OCI-LY1 (cell line): ENCODE results near the gene SYNGR2.

Experiments used
- EZH2 ChIP-seq: fragments of 200-600 bp; sonication (generic), shearing (Covaris generic); IDR thresholded peaks from 2 replicates; pipeline ENCODE4 v1.8.0; 2017; ENCODE audit warnings: borderline replicate concordance, mixed run types, mild to moderate bottlenecking, antibody characterized with exemption, low read length, moderate library complexity, mixed read lengths
- TF ChIP-seq, protein P1 (sequence below): fragments of 200-600 bp; sonication (generic), shearing (Covaris generic); IDR thresholded peaks from 2 replicates; pipeline ENCODE4 v1.5.1; 2017; ENCODE audit warnings: mild to moderate bottlenecking, antibody characterized with exemption, low read length, moderate library complexity, mixed read lengths

DNA sequence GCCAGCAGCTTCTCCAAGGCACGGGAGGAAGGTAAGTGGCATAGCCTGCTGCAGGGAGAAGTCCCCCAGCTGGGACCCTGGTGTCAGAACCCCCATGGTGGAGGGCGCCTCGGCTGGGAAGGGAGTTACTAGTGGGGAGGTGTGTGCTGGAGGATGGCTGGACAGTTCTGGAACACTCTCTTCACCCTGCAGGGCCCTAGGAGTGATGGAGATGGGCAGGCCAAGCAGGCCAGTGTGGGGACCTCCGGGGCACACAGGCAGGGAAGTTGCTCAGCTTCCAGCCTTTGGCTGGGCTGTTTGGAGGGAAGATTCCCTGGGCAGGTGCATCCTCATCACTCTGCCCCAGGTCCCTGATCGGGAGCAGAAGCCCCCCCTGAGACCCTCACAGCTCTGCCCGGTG lies 21.5 kb upstream of the SYNGR2 start:
- TF ChIP-seq, protein P1, sequence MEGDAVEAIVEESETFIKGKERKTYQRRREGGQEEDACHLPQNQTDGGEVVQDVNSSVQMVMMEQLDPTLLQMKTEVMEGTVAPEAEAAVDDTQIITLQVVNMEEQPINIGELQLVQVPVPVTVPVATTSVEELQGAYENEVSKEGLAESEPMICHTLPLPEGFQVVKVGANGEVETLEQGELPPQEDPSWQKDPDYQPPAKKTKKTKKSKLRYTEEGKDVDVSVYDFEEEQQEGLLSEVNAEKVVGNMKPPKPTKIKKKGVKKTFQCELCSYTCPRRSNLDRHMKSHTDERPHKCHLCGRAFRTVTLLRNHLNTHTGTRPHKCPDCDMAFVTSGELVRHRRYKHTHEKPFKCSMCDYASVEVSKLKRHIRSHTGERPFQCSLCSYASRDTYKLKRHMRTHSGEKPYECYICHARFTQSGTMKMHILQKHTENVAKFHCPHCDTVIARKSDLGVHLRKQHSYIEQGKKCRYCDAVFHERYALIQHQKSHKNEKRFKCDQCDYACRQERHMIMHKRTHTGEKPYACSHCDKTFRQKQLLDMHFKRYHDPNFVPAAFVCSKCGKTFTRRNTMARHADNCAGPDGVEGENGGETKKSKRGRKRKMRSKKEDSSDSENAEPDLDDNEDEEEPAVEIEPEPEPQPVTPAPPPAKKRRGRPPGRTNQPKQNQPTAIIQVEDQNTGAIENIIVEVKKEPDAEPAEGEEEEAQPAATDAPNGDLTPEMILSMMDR, result no peak
- no peak for TF ChIP-seq EZH2
